Measurements from ENCODE around the gene MTG2. TPM values are rescaled to one million over a fixed set of nuclear protein-coding genes. Genes with fewer than 3 reads are reported as not detected.

Gene MTG2
- total RNA-seq, 2 donors from 2014 or later = 28.0 to 41.8 TPM

- ATAC-seq (ENCODE audit: insufficient number of reproducible peaks, low FRiP score, low read depth) = no peak
- H3K4me3 ChIP-seq = no peak overlapping the region
- peaks cover 0 to 8% of the 10 kb centered on the region in 2 donors for H3K4me1 ChIP-seq (ENCODE audit: control insufficient read depth in 1 of 2, low read depth in 2 of 2)
- peaks cover 20% of the 10 kb centered on the region for H3K36me3 ChIP-seq
- TF ChIP-seq CTCF (IDR thresholded peaks at IDR 0.05) = no peak
- no peak overlapping the region for H3K27ac ChIP-seq
- DNase-seq (ENCODE audit: low spot score) = no peak
- H3K27me3 ChIP-seq (replicated peaks; ENCODE audit: insufficient read depth) = no peaks in the 10 kb centered on the region
- H3K9me3 ChIP-seq = no peaks in the 10 kb centered on the region
Observed at GRCh38 chr20:62159052-62159451, 23.8 kb upstream of the MTG2 start.

DNA sequence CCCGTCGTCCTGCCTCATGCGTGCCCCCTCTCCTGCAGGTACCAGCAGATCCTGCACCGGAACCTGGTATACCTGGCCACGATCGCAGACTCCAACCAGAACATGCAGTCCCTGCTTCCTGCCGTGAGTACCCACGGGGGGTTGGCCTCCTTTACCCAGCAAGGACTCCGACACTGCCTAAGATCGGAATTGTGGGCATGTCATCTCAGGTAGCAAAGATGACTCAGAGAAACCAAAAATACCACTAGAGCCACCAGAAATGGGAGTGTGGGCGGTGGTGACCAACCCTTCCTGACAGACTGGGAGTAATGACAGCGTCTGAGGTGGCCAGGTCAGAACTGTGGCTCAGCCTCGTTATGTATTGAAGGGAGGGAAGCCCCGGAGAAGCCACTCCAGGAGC lies 23.0 kb upstream of the MTG2 start:
- Histone ChIP-seq H3K36me3 (peaks cover 28% of the 10 kb centered on the region), H3K27ac (no peak overlapping the region), H3K9me3 (no peaks in the 10 kb centered on the region), H3K4me1 (ENCODE audit: control insufficient read depth in 1 of 2, low read depth in 2 of 2) (peaks cover 0 to 8% of the 10 kb centered on the region in 2 donors), H3K4me3 (no peak overlapping the region), H3K27me3 (replicated peaks; ENCODE audit: insufficient read depth) (no peaks in the 10 kb centered on the region)
- ATAC-seq (ENCODE audit: insufficient number of reproducible peaks, low FRiP score, low read depth) (no peak), DNase-seq (ENCODE audit: low spot score) (no peak)
- no peak for TF ChIP-seq CTCF (IDR thresholded peaks at IDR 0.05)

DNA sequence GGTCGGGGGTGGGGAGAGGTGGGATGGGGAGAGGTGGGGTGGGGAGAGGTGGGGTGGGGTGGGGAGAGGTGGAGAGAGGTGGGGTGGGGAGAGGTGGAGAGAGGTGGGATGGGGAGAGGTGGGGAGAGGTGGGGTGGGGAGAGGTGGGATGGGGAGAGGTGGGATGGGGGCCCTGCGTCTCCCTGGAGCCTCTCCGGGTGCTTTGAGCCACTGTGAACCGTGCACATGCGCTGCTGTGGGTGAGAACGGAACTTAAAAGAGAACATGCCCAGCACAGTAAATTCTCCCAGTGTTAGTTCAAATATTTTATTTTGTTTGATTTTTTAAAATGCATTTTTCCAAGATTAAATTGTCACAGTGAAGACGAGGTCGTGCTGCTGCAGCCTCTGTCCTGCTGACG lies 22.6 kb upstream of the MTG2 start:
- Histone ChIP-seq H3K9me3 (no peaks in the 10 kb centered on the region), H3K27ac (no peak overlapping the region), H3K4me1 (ENCODE audit: control insufficient read depth in 1 of 2, low read depth in 2 of 2) (peaks cover 0 to 8% of the 10 kb centered on the region in 2 donors), H3K27me3 (replicated peaks; ENCODE audit: insufficient read depth) (no peaks in the 10 kb centered on the region), H3K36me3 (peaks cover 32% of the 10 kb centered on the region), H3K4me3 (no peak overlapping the region)
- no peak for DNase-seq (ENCODE audit: low spot score)
- TF ChIP-seq CTCF (IDR thresholded peaks at IDR 0.05) = no peak
- ATAC-seq (ENCODE audit: insufficient number of reproducible peaks, low FRiP score, low read depth) = no peak

DNA sequence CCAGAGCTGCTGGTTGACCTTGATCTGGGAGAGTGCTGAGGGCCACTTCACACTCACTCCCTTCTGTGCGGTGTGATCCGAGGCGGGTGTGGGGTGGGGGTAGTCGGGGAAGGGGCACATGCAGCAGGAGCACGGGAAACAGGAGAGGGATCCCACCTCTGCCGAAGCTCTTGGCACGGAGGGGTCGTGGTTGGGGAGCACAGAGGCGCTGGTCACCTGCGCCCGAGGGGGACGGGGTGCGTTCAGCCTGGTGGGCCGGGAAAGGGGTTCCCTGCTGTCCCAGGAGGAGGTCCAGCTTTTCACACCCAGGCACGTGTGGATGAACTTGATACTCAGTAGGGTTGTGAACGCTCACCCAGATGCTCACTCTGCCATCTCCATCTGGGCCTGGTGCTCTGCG lies 22.0 kb upstream of the MTG2 start:
- Histone ChIP-seq H3K4me3 (no peak overlapping the region), H3K27ac (no peak overlapping the region), H3K27me3 (replicated peaks; ENCODE audit: insufficient read depth) (no peaks in the 10 kb centered on the region), H3K36me3 (peaks cover 38% of the 10 kb centered on the region), H3K4me1 (ENCODE audit: control insufficient read depth in 1 of 2, low read depth in 2 of 2) (peaks cover 0 to 8% of the 10 kb centered on the region in 2 donors), H3K9me3 (no peaks in the 10 kb centered on the region)
- ATAC-seq (ENCODE audit: insufficient number of reproducible peaks, low FRiP score, low read depth) = no peak
- no peak for DNase-seq (ENCODE audit: low spot score)
- no peak for TF ChIP-seq CTCF (IDR thresholded peaks at IDR 0.05)

GRCh38 chr20:62161347-62161746 lies 21.5 kb upstream of the MTG2 start:
- Histone ChIP-seq H3K9me3 (no peaks in the 10 kb centered on the region), H3K27ac (no peak overlapping the region), H3K4me3 (no peak overlapping the region), H3K36me3 (peaks cover 43% of the 10 kb centered on the region), H3K27me3 (replicated peaks; ENCODE audit: insufficient read depth) (no peaks in the 10 kb centered on the region), H3K4me1 (ENCODE audit: control insufficient read depth in 1 of 2, low read depth in 2 of 2) (peaks cover 0 to 8% of the 10 kb centered on the region in 2 donors)
- TF ChIP-seq CTCF (IDR thresholded peaks at IDR 0.05) = no peak
- DNase-seq (ENCODE audit: low spot score) = no peak
- ATAC-seq (ENCODE audit: insufficient number of reproducible peaks, low FRiP score, low read depth) = no peak

Data from thoracic aorta (tissue), 2 donors.